Caco-2 (cell line): ENCODE results near the gene RHBDD1. TPM values are rescaled to one million over a fixed set of nuclear protein-coding genes. Genes with fewer than 3 reads are reported as not detected.

Experiments
- BruUV-seq: library from RNA; stranded (reverse); fragments of 400-500 nt; replicated peaks from 2 replicates; lab custom pipeline; 2021; lab: Mats Ljungman, UMichigan
- CTCF ChIA-PET: fragments of 300-600 bp; sonication (Branson Sonifier 250); formaldehyde crosslinking; loops from one replicate; lab custom pipeline; 2022; ENCODE audit warnings: antibody characterized with exemption; lab: Charles Lee
- POLR2A ChIA-PET: fragments of 300-600 bp; sonication (Branson Sonifier 250); formaldehyde crosslinking; loops from one replicate; lab custom pipeline; 2022; ENCODE audit warnings: antibody characterized with exemption; lab: Charles Lee
- DNase-seq, 2 experiments: peaks; one replicate each; pipeline versions ENCODE4 v3.0.0 to v3.0.0-alpha.2; 2020 to 2022
- H3K27me3 ChIP-seq: replicated peaks from 2 replicates; pipeline ENCODE4 v1.6.0; 2011; ENCODE audit warnings: low read length; ENCODE audit not compliant: control insufficient read depth, insufficient read depth
- H3K36me3 ChIP-seq: 2 replicates; pipeline ENCODE4 v1.5.1; 2011; ENCODE audit warnings: low read length; ENCODE audit not compliant: control insufficient read depth, insufficient read depth
- H3K4me1 ChIP-seq: fragments of 250-450 bp; sonication (Bioruptor Pico); 2 replicates; pipeline ENCODE4 v1.5.1; 2020; ENCODE audit warnings: mild to moderate bottlenecking
- H3K4me3 ChIP-seq: 2 replicates; pipeline ENCODE4 v1.5.1; 2011; ENCODE audit warnings: low read depth, mild to moderate bottlenecking, control low read depth, low read length
- H3K9me3 ChIP-seq: fragments of 250-450 bp; sonication (Bioruptor Pico); 2 replicates; pipeline ENCODE4 v1.5.1; 2020; ENCODE audit warnings: mild to moderate bottlenecking, moderate library complexity
- H3K27ac Mint-ChIP-seq: one replicate; pipeline ENCODE4 v1.8.0; 2022; ENCODE audit warnings: mixed read lengths; ENCODE audit not compliant: unreplicated experiment
- H3K27me3 Mint-ChIP-seq: one replicate; pipeline ENCODE4 v1.8.0; 2022; ENCODE audit warnings: mixed read lengths; ENCODE audit not compliant: insufficient read depth, unreplicated experiment
- H3K36me3 Mint-ChIP-seq: one replicate; pipeline ENCODE4 v1.8.0; 2022; ENCODE audit warnings: mild to moderate bottlenecking, mixed read lengths; ENCODE audit not compliant: insufficient read depth, unreplicated experiment
- H3K4me1 Mint-ChIP-seq: one replicate; pipeline ENCODE4 v1.8.0; 2022; ENCODE audit warnings: low read depth, mixed read lengths; ENCODE audit not compliant: unreplicated experiment
- H3K4me3 Mint-ChIP-seq: one replicate; pipeline ENCODE4 v1.8.0; 2022; ENCODE audit warnings: mild to moderate bottlenecking, moderate library complexity, mixed read lengths; ENCODE audit not compliant: unreplicated experiment
- H3K9me3 Mint-ChIP-seq: one replicate; pipeline ENCODE4 v1.8.0; 2022; ENCODE audit warnings: mixed read lengths; ENCODE audit not compliant: unreplicated experiment
- CTCF ChIP-seq, 2 experiments: fragments of 200-600 bp in 1 of 2; IDR thresholded peaks; 1 replicate in 1 of 2; 2 replicates in 1 of 2; pipeline versions ENCODE4 v1.5.1 to v1.8.0; 2011 to 2022; ENCODE audit warnings: antibody characterized with exemption in 1 of 2, control low read depth in 1 of 2, inconsistent platforms in 1 of 2, low read depth in 1 of 2, low read length in 1 of 2, mild to moderate bottlenecking in 1 of 2, moderate library complexity in 1 of 2; ENCODE audit not compliant: insufficient read depth in 1 of 2, severe bottlenecking in 1 of 2, unreplicated experiment in 1 of 2
- intact Hi-C: fragments of 100-400 bp; cut with micrococcal nuclease; formaldehyde crosslinking; loops from one replicate; pipeline ENCODE4 v1.10.0; 2022; ENCODE audit not compliant: unreplicated experiment
- total RNA-seq: library from RNA; stranded (reverse); gene quantifications from 2 replicates; pipeline ENCODE4 v1.2.3, GENCODE V29; 2022

RHBDD1 gene
- total RNA-seq, 1 experiment from 2014 or later: 14.3 TPM

GRCh38 chr2:226873826-226874225 lies 38.0 kb downstream of the RHBDD1 start:
- no peak for TF ChIP-seq CTCF (IDR thresholded peaks at IDR 0.05; ENCODE audit: insufficient read depth in 1 of 2, low read depth in 1 of 2, low read length in 1 of 2, severe bottlenecking in 1 of 2, unreplicated experiment in 1 of 2)
- H3K4me3 ChIP-seq: no peak overlapping the region
- no peaks in the 10 kb centered on the region for H3K4me1 ChIP-seq
- no peaks in the 10 kb centered on the region for H3K9me3 Mint-ChIP-seq
- no peaks in the 10 kb centered on the region for H3K27me3 Mint-ChIP-seq
- BruUV-seq: no TSS peak
- CTCF ChIA-PET: no interaction called here
- H3K36me3 Mint-ChIP-seq: no peaks in the 10 kb centered on the region
- no peaks in the 10 kb centered on the region for H3K27me3 ChIP-seq
- no peak for DNase-seq
- H3K36me3 ChIP-seq: no peaks in the 10 kb centered on the region
- H3K9me3 ChIP-seq: no peaks in the 10 kb centered on the region
- intact Hi-C loops: no loop called here
- H3K4me1 Mint-ChIP-seq: no peaks in the 10 kb centered on the region
- POLR2A ChIA-PET: no interaction called here
- no peak overlapping the region for H3K27ac Mint-ChIP-seq
- no peak overlapping the region for H3K4me3 Mint-ChIP-seq

- Histone ChIP-seq H3K27me3 (no peaks in the 10 kb centered on the region), H3K4me3 (no peak overlapping the region), H3K36me3 (no peaks in the 10 kb centered on the region), H3K4me1 (no peaks in the 10 kb centered on the region), H3K9me3 (no peaks in the 10 kb centered on the region)
- POLR2A ChIA-PET: no interaction called here
- intact Hi-C loops: no loop called here
- CTCF ChIA-PET: no interaction called here
- no peak for TF ChIP-seq CTCF (IDR thresholded peaks at IDR 0.05; ENCODE audit: insufficient read depth in 1 of 2, low read depth in 1 of 2, low read length in 1 of 2, severe bottlenecking in 1 of 2, unreplicated experiment in 1 of 2)
- no TSS peak for BruUV-seq
- no peaks in the 10 kb centered on the region for H3K27me3 Mint-ChIP-seq
- H3K4me3 Mint-ChIP-seq: no peak overlapping the region
- no peaks in the 10 kb centered on the region for H3K4me1 Mint-ChIP-seq
- H3K27ac Mint-ChIP-seq: no peak overlapping the region
- DNase-seq: no peak
- H3K9me3 Mint-ChIP-seq: no peaks in the 10 kb centered on the region
- H3K36me3 Mint-ChIP-seq: no peaks in the 10 kb centered on the region
These were observed 38.9 kb downstream of the RHBDD1 start for GRCh38 chr2:226874749-226875148.

- DNase-seq: no peak
- BruUV-seq: no TSS peak
- H3K27me3 ChIP-seq: no peaks in the 10 kb centered on the region
- ChIA-PET POLR2A (no interaction called here), CTCF (no interaction called here)
- intact Hi-C loops: no loop called here
- no peaks in the 10 kb centered on the region for H3K4me1 ChIP-seq
- H3K4me3 Mint-ChIP-seq: no peak overlapping the region
- H3K9me3 Mint-ChIP-seq: no peaks in the 10 kb centered on the region
- no peaks in the 10 kb centered on the region for H3K36me3 Mint-ChIP-seq
- H3K27me3 Mint-ChIP-seq: no peaks in the 10 kb centered on the region
- H3K4me1 Mint-ChIP-seq: no peaks in the 10 kb centered on the region
- no peaks in the 10 kb centered on the region for H3K9me3 ChIP-seq
- H3K36me3 ChIP-seq: no peaks in the 10 kb centered on the region
- TF ChIP-seq CTCF (IDR thresholded peaks at IDR 0.05; ENCODE audit: insufficient read depth in 1 of 2, low read depth in 1 of 2, low read length in 1 of 2, severe bottlenecking in 1 of 2, unreplicated experiment in 1 of 2): no peak
- no peak overlapping the region for H3K4me3 ChIP-seq
- H3K27ac Mint-ChIP-seq: no peak overlapping the region
These were observed 39.8 kb downstream of the RHBDD1 start for GRCh38 chr2:226875438-226876225.
